HL-60/S4 (cell line): Measurements from ENCODE around the gene SFT2D1.

Source experiments
- in situ Hi-C: fragments of 300-500 bp; cut with MboI; formaldehyde crosslinking; loops from 2 replicates; pipeline ENCODE4 v1.14.3; 2022; ENCODE audit warnings: low sequenced_read_pairs

SFT2D1 gene

GRCh38 chr6:166335378-166336302 is 6.7 kb downstream of the SFT2D1 start:
- in situ Hi-C loops, result no loop called here

- in situ Hi-C loops, result no loop called here
Measured at GRCh38 chr6:166334878-166335277, 7.5 kb downstream of the SFT2D1 start.

DNA sequence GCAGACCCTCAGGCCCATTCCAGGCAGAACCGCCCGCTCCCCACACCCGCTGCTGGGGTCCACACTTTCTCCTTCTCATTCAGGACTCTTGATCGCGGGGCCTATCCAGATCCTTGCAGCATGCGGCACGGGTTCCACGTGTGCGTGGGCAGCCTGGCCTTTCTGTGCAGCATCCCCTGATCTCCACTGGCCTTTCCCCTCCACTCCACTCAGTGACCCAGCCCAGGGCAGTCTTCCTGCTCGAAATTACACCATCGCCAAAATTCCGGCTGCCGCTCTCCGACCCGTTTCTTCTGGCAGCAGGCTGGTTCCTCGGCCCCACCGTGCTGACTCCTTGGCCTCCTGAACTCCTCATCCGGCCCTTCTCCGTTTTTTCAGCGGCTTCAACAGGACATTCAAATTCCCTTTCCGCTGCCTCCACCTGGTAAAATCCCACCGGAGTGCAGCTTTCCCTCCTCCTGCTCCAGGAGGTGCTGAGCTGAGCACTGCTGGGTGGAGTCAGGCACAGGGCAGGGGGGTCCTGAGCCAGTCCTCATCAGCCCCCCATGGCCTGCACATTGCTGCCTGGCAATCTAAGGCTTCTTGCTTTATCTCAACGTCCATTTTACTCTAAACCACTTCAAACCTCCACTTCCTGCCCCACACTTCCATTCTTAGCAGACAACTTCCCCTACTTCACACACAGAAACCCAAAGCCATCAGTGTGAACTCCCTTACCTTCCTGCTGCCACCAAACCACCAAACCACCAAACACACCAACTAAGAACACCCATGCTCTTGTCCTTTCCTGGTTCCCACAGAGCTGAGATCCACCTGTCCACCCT is 9.0 kb downstream of the SFT2D1 start:
- in situ Hi-C loops, result no loop called here

GRCh38 chr6:166331503-166332415 is 10.6 kb downstream of the SFT2D1 start:
- in situ Hi-C loops, result no loop called here

DNA sequence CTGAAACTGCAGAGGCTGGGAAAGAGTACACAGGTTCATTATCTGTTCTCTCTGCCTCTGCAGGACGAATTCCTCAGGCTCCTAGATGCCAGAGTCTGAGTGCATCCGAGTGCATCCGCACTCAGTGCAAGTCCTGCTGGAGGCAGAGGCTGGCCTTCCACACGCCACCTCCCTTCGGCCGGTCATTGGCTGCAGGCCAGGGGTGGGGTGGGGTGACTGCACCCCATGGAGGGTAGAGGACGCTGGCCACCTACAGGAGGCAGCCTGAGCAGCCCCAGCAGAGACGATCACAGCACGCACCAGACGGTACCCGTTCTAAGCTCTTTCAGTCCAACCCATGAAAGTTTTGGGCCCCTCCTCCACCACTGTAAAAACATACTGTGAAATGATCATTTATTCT is 11.7 kb downstream of the SFT2D1 start:
- in situ Hi-C loops, result no loop called here

GRCh38 chr6:166325383-166326042 is 16.8 kb downstream of the SFT2D1 start:
- in situ Hi-C loops, result no loop called here

DNA sequence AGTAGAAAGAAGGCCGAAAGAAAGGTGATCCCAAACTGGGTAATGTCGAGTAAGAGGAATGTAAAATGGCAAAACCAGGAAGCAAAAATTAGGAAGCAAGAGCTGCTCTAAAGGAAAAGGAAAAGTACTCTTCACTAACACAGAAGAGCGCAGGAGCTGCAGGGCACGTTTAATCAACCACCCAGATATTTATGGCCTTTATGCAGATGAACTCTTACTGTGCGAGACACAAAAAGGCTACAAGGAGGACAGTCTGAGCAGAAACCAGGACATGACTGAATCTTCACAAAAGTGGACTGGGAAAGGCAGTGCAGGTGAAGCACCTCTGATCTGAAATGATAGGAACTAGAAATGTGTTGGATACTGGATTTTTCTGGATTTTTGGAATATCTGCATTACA is 18.9 kb downstream of the SFT2D1 start:
- in situ Hi-C loops, result no loop called here

DNA sequence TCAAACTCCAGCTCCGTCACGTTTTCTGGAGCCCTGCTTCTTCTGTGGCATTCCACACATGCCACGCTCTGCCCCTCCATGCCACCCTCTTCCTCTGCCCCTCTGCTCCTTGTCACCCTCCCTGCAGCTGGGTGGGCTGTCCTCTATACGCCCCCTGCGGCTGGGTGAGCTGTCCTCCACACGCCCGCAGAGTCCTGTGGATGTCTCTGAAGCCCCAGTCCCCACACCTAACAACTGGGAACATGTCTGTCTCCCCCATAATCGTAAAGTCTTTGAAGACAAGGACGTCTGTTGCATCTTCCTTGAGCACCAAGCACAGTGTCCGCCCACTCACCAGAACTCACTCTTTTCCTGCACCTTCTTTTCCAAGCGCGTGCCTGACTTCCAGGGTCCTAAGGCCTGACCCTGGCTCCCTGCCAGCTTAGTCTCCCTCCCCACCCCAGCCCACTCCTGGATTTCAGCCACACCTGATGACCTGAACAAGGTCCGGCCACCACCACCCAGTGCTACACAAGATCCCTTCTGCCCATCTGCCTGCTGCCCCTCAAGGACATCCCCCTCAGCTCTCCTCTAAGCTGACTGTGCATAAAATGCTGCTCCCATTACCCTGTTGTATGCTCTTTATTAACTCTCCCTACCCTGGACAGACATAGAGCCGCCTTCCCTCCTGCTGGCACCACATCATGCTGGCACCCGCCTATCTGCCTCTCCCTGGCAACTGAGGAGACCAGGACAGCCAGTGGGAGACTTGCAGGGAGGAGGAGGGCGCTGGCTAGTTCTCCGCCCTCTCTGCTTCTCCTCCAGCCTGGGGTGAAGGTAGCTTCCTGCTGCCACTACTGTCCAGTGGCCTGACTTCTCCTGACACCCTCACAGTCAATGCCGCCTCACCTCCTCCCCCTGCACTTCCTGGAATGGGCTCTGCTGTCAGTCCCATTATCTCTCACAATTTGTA is 23.4 kb downstream of the SFT2D1 start:
- in situ Hi-C loops, result no loop called here

DNA sequence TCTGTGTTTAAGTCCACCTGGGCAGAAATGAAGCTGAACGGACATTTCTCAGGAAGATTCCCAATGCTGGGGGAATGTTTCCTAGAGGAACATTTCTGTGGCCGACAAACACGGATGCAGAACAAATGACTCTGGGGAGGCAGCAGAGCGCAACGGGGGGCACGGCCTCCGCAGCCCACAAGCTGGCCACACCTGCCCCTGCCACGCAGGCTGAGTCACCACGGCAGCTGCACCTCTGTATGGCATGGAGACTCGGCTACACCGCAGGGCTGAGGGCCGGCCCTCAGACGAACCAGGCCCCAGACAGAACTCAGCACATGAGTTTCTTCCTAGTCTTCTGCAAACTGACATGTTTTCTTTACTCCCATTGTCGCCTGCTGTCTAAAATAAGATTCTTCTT is 24.1 kb downstream of the SFT2D1 start:
- in situ Hi-C loops, result no loop called here

DNA sequence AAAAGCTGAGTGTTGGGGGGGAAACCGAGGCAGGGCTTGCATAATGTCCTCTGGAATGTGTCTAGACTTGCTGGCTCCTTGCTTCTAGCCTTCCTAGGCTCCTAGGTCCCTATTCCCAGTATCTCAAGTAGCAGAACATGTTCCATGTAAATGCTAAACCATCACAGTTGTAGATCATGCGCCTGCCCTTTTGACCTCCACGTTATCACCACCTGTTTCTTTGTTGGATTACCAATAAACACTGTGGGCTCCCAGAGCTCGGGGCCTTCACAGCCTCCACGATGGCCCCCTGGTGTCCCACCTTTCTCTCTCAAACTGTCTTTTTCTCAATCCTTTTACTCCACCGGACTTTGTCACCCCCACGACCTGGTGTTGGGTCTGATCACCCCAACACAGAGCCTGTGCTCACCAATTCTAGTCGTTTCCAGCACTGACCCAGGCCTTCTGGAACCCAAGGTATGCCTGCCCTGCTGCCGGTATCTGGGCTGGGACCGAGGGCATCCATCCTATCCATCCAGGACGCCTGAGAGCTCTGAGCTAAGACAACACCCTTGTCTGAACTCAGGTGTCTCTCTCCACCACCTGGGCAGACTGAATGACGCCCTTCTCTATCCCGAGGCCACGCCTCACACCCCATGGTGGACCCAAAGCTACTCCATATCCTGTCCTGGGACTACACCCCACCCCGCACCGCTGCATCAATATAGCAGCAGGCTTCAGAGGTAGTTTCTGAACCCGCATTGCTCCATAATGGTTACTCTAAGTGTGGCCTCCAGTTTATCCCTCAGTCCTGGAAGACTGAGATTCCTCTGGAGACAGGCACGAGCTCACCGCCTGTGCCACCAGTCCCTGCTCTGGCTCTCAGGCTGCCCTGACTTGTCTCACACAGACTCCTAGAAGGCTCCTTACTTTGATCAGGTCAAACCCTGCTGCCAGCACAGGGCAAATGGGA is 24.8 kb downstream of the SFT2D1 start:
- in situ Hi-C loops, result no loop called here

GRCh38 chr6:166315436-166315835 is 26.9 kb downstream of the SFT2D1 start:
- in situ Hi-C loops, result no loop called here

GRCh38 chr6:166314454-166314853 is 27.9 kb downstream of the SFT2D1 start:
- in situ Hi-C loops, result no loop called here

- in situ Hi-C loops, result no loop called here
Measured at GRCh38 chr6:166313255-166314070, 28.9 kb downstream of the SFT2D1 start.

GRCh38 chr6:166312832-166313231 is 29.5 kb downstream of the SFT2D1 start:
- in situ Hi-C loops, result no loop called here

DNA sequence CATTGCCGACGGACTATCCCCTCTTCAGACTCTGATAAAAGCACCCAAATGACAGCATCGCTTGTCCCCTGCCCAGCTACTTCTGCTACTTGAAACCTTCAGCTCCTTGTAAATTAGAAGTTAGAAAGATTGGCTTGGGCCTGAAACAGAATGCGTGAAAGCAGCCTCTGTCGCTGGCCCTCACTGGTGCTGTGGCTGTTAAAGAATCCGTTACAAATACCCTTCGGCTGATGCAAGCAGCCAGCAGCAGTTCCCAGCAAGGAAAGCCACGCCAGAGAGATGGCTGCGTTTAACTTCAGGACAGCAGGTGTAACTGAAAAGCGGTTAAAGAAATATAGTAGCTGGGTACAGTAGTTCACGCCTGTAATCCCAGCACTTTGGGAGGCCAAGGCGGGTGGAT is 31.7 kb downstream of the SFT2D1 start:
- in situ Hi-C loops, result no loop called here

GRCh38 chr6:166309977-166310376 is 32.4 kb downstream of the SFT2D1 start:
- in situ Hi-C loops, result no loop called here
